Activated CD8-positive, alpha-beta memory T cell treated with anti-CD3 and anti-CD28 coated beads, Interleukin-2, amount 50 U/mL, for 48 hours (primary cell): ENCODE data around the gene RAI2.

Source experiments
- DNase-seq: peaks from one replicate; pipeline ENCODE4 v3.0.0-alpha.2; 2020

RAI2 gene

DNA sequence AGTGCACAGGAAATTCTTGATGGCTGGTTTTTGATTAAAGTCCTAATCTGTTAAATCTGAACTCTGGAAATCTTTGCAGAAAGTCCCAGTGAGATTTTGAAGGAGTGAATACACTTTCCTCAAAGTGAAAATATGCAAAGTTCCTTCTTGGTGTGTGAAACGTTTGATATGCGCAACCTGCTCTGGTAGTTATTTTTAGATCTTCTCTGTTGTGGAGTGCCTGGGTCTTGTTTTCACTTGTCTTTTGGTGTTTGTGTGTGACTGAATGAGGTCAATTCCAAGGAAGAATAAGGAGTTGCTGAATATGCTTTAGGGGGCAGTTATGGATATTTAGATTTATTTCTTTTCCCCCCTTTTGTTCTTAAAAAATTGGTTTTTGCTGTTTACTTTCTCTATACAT lies 82.1 kb downstream of the RAI2 start:
- no peak for DNase-seq

DNA sequence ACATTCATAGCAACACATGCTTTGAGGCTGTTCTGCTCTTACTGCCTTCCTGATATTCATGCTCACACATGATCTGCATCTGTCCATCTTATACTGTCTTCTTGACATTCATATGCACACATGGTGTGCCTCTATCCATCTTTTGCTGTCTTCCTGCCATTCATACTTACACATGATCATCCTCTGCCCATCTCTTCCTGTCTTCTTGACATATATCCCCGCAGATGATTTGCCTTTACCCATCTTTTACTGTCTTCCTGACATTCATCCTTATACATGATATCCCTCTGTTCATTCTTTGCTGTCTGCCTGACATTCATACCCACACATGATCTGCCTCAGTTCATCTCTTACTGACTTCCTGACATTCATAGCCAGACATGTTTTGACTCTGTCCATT lies 87.0 kb downstream of the RAI2 start:
- DNase-seq, result no peak

- DNase-seq, result no peak
Measured at GRCh38 chrX:17773221-17773876, 87.7 kb downstream of the RAI2 start.

DNA sequence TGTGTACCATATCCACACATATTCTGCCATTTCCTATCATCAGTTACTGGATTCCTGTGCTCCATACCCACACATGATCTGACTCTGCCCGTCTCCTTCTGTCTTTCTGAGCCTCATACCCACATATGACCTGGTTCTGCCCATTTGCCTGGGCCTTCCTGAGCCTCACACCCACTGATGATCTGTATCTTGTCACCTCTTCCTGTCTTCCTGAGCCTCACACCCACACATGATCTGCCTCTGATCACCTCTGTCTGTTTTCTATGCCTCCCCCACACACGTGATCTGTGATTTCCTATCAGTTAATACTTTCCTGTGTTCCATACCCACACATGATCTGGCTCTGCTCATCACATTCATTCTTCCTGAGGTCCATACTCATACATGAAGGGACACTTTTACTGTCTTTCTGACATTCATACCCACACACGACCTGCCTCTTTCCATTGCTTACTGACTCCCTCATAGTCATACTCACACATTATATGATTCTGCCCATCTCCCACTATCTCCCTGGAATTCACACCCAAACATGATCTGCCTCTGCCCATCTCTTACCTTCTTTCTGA lies 91.3 kb downstream of the RAI2 start:
- no peak for DNase-seq

DNA sequence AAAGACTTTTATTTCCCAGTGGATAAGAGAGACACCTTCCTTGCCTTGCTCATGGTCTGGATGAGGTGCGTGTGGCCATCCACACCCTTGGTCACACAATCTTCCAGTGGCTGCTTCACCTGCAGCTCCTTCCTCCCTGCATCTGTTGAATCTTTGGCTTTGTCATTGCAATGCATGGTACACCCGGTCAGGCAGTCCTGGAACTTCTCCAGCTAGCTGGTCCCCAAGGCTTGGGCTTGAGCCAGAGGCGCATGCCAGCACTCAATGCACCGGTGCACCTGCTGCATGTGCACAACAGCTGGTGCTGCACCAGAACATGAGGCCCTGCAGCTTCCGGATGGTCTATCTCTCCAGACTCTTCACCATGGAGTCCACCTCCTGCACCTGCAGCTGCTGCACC lies 92.1 kb downstream of the RAI2 start:
- DNase-seq, result no peak

DNA sequence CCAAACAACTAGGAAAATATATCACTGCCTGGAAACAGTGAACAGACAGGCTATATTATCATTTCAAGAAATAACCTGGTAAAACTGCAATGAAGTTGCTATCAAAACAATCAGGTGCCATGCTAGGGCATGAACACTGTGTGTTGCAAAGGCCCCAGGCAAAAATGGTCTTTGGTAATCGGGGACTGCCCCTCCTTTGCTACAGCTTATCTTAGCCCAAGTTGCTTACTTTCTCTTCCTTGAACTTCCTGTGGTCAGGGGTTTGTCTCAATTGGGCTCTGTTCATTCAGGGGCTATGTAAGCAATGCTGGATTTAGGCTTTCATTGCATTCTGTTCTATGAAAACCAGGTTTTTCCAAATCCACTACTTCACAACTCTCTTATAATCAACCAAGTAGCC lies 93.4 kb downstream of the RAI2 start:
- no peak for DNase-seq

DNA sequence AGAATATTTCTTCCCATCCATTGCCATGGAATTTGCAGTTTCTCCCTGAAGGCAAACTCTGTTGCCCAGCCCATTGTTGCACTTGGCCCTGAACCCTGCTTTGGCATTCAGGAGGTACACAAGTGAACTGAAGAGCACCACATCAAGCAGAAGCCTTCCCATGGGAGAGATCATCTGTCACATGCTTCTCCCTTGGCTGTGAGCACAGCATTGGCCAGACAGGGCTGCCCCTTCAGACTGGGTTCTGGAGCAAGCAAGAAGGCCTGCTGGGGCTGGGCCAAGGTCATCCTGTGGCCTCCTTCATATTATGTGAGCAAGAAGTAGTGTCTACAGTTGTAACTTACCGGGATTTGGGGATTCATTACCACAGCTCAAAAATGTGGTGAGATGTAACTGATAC lies 101.1 kb downstream of the RAI2 start:
- DNase-seq, result no peak

DNA sequence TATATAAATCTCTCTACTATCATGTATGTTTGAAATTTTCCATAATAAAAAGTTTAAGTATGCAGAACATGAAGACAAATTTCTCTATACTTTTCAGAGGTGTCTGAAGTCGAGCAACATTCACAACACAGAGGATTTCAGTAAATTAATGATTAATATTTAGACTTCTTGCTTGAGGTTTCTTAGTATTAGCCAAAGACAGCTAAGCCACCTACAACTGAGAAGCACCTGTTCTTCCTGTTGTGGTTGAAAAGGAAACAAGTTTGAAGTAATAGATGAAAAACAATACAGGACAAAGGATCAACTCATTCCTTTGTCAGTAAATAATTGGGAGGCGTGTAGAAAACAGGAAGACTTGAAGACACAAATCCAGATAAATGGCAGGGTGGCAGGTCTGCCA lies 102.7 kb downstream of the RAI2 start:
- no peak for DNase-seq

DNA sequence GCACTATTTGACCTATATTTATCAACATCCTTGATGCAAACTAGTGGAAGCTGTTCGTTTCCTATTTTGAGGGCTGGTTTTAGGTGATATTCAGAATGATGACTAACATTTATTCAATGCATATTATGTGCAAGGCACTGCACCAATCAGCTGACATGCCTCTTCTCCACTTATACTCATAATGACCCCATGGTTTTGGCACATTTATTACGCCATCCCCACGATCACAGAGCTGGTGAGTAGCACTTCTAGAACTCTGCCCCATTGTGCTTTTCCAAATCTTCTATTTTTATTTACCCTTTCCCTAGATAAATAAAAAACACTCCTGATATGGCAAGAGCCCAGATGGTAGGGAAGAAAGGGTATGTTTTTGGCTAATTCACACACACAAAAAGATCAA lies 110.7 kb downstream of the RAI2 start:
- no peak for DNase-seq
